RPMI8226 (cell line): ENCODE results near the gene SAFB.

Experiments used
- DNase-seq: peaks from one replicate; pipeline ENCODE4 v3.0.0-alpha.2; 2015

Gene SAFB

GRCh38 chr19:5703819-5704818 is 81.2 kb downstream of the SAFB start:
- no peak for DNase-seq

GRCh38 chr19:5705552-5705951 is 82.7 kb downstream of the SAFB start:
- no peak for DNase-seq

GRCh38 chr19:5706876-5707573 is 84.1 kb downstream of the SAFB start:
- DNase-seq, result no peak

GRCh38 chr19:5707576-5708575 is 85.0 kb downstream of the SAFB start:
- no peak for DNase-seq

GRCh38 chr19:5711025-5711424 is 88.1 kb downstream of the SAFB start:
- no peak for DNase-seq

GRCh38 chr19:5711713-5712161 is 88.9 kb downstream of the SAFB start:
- DNase-seq, result no peak

- no peak for DNase-seq
Measured at GRCh38 chr19:5713228-5713627, 90.3 kb downstream of the SAFB start.

GRCh38 chr19:5714816-5715215 is 91.9 kb downstream of the SAFB start:
- DNase-seq, result no peak

GRCh38 chr19:5717215-5717935 is 94.5 kb downstream of the SAFB start:
- DNase-seq, result no peak
